GM18867 (cell line): Measurements from ENCODE around the gene IFIT1B.
"Not testable (repeated sequence)": the region's sequence is repeated elsewhere in the genome, so short reads cannot be mapped to it uniquely, and the experiment has no call there.

Source experiments
- ATAC-seq: cut with Tn5 transposase; IDR thresholded peaks from one replicate; pipeline ENCODE4 v1.9.1; 2021; ENCODE audit warnings: mild to moderate bottlenecking, moderate library complexity; ENCODE audit not compliant: unreplicated experiment

IFIT1B gene

GRCh38 chr10:89377705-89378637 lies at the start of gene IFIT1B:
Gene IFIT1B, plus strand, starts transcription at chr10:89378056. Its CDS starts 80 bp downstream, at chr10:89378136.
- no peak for ATAC-seq

GRCh38 chr10:89329151-89329550 lies 48.7 kb upstream of the IFIT1B start:
- ATAC-seq = no peak

- not testable (repeated sequence) for ATAC-seq
Observed at GRCh38 chr10:89330014-89330413, 47.8 kb upstream of the IFIT1B start.

GRCh38 chr10:89330537-89331212 lies 47.2 kb upstream of the IFIT1B start:
- no peak for ATAC-seq

- not testable (repeated sequence) for ATAC-seq
Observed at GRCh38 chr10:89331487-89332122, 46.3 kb upstream of the IFIT1B start.

GRCh38 chr10:89332123-89332633 lies 45.7 kb upstream of the IFIT1B start:
- peak; percentile 40 for ATAC-seq

- no peak for ATAC-seq
Observed at GRCh38 chr10:89335226-89335625, 42.6 kb upstream of the IFIT1B start.

- ATAC-seq = no peak
Observed at GRCh38 chr10:89336241-89336640, 41.6 kb upstream of the IFIT1B start.

- no peak for ATAC-seq
Observed at GRCh38 chr10:89337484-89337883, 40.4 kb upstream of the IFIT1B start.

GRCh38 chr10:89338713-89339112 lies 39.1 kb upstream of the IFIT1B start:
- no peak for ATAC-seq

- ATAC-seq = no peak
Observed at GRCh38 chr10:89339875-89340274, 38.0 kb upstream of the IFIT1B start.

- ATAC-seq = no peak
Observed at GRCh38 chr10:89341649-89342048, 36.2 kb upstream of the IFIT1B start.

GRCh38 chr10:89342206-89342958 lies 35.5 kb upstream of the IFIT1B start:
- ATAC-seq = no peak

GRCh38 chr10:89343089-89343767 lies 34.6 kb upstream of the IFIT1B start:
- ATAC-seq = no peak

GRCh38 chr10:89344156-89344555 lies 33.7 kb upstream of the IFIT1B start:
- no peak for ATAC-seq

GRCh38 chr10:89345367-89346000 lies 32.4 kb upstream of the IFIT1B start:
- no peak for ATAC-seq

GRCh38 chr10:89346405-89347254 lies 31.2 kb upstream of the IFIT1B start:
- no peak for ATAC-seq

GRCh38 chr10:89347701-89348457 lies 30.0 kb upstream of the IFIT1B start:
- ATAC-seq = no peak
